GM19463 (cell line): ENCODE results near the gene SNX11.

Experiments used
- ATAC-seq: cut with Tn5 transposase; IDR thresholded peaks from one replicate; pipeline ENCODE4 v1.9.1; 2021; ENCODE audit warnings: mild to moderate bottlenecking, moderate library complexity; ENCODE audit not compliant: unreplicated experiment

SNX11 gene

GRCh38 chr17:48129981-48130380 is 22.4 kb downstream of the SNX11 start:
- ATAC-seq, result no peak

DNA sequence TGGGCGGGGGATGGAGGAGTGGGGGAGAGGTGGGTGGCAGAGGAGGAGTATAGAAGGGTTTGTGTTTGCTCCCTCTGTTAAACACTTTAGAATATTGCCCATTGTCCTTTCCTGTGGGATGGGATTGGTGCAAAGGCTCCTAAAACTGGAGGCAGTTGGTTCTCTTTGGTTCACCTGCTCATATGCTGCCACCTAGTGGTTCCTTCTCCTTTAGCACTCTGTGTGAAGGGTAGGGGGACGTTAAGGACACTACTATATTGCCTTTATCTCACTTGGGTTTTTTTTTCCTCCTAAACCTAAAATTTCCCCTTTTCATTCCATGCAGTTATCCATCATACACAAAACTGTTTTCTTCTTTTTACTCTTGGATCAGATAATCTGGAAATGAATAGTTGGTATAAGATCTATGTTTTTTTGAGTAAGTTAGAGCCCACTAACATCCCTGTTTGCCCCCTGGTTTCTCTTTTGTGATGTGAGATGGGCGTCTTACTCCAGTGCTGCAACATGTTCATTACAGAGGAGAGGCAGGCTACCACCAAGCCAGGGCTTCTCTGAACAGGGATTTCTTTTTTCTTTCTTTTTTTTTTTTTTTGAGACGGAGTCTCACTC is 23.8 kb downstream of the SNX11 start:
- ATAC-seq, result no peak

- no peak for ATAC-seq
Measured at GRCh38 chr17:48132385-48132784, 24.8 kb downstream of the SNX11 start.

DNA sequence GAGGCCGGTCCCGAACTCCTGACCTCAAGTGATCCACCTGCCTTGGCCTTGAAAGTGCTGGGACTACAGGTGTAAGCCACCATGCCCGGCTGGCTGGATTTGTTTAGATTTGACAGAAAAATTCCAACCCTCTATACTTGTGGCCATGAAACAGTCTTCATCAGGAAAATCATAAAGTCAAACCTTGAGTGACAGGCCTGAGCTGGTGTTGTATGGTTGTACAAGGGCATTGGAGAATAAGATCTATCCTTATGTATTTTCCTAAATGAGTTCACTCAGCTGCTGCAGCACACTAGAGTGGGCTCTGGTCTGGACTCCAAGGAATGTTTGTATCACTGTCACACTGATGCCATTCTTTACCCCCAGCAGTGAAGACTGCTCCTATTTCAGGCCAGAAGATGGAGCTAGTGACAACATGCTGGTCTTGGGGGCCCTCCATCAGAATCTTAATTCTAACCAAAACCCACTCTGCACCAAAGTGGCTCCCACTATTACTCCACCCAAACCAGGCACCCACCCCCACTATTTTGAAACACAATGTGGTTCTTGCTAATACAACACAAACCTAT is 27.4 kb downstream of the SNX11 start:
- ATAC-seq, result no peak

DNA sequence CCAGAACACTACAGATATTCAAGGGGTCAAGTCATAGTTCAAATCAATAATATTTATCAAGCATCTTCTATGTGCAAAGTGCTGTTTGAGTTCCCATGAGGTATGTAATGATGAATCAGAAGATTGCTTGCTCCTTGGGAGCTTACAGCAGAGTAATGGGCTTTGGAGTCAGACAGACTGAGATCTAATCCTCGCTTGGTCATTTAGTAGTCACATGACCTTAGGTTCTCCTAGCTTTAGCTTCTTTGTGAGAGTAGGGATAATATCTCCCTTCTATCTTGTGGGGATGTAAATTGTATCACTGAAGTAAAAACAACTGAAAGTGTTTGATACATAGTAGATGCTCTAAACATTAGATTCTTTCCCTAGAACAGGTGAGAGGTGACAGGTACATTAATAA is 30.1 kb downstream of the SNX11 start:
- ATAC-seq, result no peak

DNA sequence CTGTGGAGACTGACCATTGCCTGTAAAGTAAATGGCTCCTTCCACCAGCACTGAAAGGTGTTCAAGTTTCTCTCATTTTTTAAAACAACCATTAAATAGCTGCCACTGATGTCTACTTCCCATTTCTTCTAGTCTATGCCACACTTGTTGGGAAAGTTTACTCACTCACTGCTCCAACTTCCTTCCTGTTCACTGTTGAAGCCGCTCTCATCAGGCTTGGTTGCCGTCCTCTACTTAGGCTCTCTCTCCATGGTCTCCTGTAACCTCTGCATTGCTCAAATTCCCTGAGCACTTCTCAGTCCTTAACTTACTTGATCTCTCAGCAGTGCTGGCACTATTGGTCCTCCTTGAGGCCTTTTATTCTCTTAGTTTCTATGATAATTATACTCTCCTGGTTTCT is 32.4 kb downstream of the SNX11 start:
- ATAC-seq, result no peak

- ATAC-seq, result no peak
Measured at GRCh38 chr17:48143629-48144028, 36.1 kb downstream of the SNX11 start.

DNA sequence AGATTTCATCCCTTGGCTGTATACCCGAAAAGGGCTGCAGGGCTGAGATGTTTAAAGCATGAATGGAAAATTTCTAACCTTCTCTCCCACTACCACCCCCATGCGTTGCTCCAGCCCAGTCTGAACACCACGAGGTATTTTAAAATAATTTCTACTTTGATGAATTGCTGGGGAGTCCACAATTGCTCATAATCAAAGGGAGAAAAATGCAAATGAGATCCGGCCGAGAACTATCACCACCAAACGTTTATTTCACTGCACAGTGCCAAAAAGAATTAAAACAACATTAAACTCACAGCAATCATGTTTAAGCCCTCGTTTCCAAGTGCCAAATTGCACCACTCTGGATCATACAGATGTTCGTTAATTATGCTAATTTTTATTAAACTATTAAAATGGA is 36.7 kb downstream of the SNX11 start:
- ATAC-seq, result no peak

- ATAC-seq, result no peak
Measured at GRCh38 chr17:48144976-48145798, 37.6 kb downstream of the SNX11 start.

GRCh38 chr17:48148029-48148770 is 40.6 kb downstream of the SNX11 start:
- ATAC-seq, result no peak

GRCh38 chr17:48148854-48149786 is 41.6 kb downstream of the SNX11 start:
- no peak for ATAC-seq

DNA sequence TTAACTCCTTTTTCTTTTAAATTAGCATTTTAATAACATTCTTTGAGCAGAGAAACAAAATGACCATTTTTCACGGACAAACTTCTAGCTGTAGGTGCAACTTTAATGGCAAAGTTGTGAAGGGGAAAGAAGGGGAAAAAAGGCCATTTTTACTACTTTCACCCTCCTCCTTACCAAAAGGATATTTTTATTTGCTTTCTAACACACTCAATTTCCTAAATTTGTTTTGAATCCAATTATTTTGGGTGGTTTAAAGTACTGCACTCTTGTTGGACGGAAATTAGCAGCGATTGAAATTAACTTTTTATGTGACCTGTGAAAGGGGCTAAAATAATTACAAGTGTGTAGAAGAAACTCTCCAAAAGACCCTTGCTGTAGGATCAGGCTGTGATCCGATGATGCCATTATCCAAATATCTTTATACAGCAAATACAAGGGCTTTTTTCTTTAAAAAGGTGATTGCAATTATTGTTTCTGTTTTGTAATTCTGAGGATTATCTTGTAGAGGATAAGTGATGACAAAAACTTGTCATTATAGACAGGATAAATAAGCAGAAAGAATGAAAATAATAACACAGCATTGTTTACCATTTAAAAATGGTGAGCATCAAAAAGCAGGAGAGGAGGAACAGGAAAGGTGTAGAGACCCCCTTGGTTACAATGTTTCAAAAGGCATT is 42.4 kb downstream of the SNX11 start:
- ATAC-seq, result no peak

DNA sequence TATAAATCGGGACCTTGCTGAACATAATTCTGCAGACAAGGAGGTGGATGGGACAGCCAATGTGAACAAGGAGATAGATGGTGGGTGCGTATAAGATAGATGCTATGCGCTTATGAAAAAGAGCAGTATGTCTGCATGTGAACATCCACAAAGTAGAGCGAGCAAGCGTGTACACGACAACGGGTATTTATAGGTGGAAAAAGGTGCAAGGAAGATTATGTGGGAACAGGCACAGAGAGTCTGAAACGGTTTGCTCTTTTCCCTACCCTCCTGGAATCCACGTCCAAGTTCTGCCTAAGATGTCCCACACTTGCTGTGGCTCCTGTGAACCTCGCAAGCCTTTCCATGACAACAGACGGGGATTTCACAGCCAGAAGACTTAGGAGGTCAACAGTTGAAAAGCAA is 43.0 kb downstream of the SNX11 start:
- no peak for ATAC-seq

GRCh38 chr17:48151220-48151619 is 43.7 kb downstream of the SNX11 start:
- no peak for ATAC-seq

DNA sequence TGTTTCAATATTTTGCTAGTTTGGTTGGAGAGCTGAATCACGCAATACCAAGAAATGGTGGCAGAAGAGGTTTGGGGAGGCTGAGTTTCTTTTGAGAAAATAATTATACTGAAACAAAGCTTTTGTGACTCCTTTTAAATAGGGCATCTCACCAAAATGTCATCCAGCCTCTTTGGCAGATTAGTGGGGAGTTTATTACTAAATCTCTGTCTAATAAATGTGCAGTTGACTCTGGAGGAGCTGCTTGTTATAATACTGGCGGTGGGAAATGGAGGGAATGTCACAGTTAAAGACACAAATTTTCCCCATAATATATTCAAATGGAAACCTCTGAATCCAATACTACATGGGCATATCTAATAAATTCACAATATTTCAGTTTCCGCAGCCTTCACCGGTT is 44.7 kb downstream of the SNX11 start:
- ATAC-seq, result no peak

GRCh38 chr17:48153691-48154358 is 46.3 kb downstream of the SNX11 start:
- ATAC-seq, result no peak

DNA sequence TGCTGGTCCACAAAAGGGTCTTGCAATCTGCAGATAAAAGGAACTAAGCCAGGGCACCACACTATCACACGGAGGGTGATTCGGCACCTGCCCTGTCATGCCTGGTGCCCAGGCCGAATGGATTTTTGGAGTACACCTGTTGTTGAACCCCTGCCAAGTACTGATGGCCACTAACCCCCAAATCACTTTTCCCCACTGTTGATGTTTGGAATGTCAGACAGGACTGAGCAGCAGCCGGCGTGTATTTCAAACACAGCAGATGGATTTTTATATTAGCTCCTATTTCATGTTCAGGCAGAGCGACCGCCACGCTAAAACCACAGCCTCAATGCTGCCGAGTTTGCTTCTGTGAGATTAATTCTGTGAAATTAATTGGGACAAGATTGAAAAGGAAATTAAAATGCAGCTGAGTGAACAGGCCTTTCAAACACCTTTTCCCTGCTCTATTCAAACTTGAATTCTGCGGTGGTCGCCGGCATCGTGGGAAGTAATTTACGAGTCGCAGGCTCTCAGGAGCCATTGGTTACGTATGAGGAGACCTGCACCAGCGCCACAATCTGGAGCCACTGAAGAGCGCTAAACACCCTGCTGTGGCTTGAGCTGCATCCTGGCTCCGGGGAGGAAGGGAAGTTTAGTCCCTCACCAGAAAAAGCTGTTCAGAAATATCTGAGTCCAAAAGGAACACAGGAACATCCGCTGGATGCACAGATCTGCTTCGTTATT is 48.5 kb downstream of the SNX11 start:
- no peak for ATAC-seq

GRCh38 chr17:48159232-48159631 is 51.7 kb downstream of the SNX11 start:
- no peak for ATAC-seq
